Measurements from ENCODE around the gene RPH3AL. TPM values are rescaled to one million over a fixed set of nuclear protein-coding genes. Genes with fewer than 3 reads are reported as not detected.

RPH3AL gene
- total RNA-seq, 1 donor from 2014 or later, result 0.78 TPM

DNA sequence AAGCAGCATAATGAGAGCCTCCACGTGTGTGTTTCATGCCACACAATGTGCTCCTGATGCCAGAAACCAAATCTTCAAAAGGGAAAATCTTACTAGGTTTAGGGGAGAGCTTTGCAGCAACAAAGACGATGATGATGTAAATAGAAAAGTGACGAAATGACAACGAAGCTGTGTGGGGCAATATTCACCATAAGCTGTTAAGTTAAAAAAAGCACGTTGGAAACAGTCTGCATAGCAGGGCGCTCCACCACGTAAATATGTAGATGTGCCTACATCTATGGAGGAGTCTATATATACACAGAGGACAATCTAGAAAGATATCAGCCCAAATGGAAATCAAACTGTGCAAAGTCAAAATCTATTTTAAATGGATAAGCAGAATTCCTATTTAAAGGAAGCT is 61.0 kb downstream of the RPH3AL start:
- no peak for DNase-seq (ENCODE audit: extremely low spot score, unreplicated experiment)
- no peaks in the 10 kb centered on the region for H3K9me3 Mint-ChIP-seq (ENCODE audit: unreplicated experiment)

DNA sequence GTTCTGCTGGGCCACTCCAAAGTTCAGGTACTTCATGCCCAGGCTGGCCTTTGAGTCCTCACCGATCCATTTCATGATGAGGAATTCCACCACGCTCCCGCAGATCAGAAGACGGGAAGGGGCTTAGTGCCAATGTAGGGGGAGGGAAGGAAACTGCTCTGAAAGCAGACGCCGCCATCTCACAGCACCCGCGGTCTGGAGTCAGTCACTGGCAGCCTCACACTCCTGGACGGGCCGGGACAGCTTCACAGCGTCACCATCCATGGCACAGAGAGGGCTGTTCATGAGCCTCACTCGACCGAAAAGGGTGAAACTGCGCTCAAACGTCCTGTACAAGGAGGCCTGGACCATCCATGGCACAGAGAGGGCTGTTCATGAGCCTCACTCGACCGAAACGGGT is 62.0 kb downstream of the RPH3AL start:
- peaks cover 9% of the 10 kb centered on the region for H3K27me3 Mint-ChIP-seq (ENCODE audit: unreplicated experiment)
- H3K4me1 Mint-ChIP-seq (ENCODE audit: unreplicated experiment), result no peaks in the 10 kb centered on the region
- no peak overlapping the region for H3K27ac Mint-ChIP-seq (ENCODE audit: unreplicated experiment)
- H3K4me3 Mint-ChIP-seq (ENCODE audit: unreplicated experiment), result no peak overlapping the region
- DNase-seq (ENCODE audit: extremely low spot score, unreplicated experiment), result no peak
- TF ChIP-seq, protein P1, sequence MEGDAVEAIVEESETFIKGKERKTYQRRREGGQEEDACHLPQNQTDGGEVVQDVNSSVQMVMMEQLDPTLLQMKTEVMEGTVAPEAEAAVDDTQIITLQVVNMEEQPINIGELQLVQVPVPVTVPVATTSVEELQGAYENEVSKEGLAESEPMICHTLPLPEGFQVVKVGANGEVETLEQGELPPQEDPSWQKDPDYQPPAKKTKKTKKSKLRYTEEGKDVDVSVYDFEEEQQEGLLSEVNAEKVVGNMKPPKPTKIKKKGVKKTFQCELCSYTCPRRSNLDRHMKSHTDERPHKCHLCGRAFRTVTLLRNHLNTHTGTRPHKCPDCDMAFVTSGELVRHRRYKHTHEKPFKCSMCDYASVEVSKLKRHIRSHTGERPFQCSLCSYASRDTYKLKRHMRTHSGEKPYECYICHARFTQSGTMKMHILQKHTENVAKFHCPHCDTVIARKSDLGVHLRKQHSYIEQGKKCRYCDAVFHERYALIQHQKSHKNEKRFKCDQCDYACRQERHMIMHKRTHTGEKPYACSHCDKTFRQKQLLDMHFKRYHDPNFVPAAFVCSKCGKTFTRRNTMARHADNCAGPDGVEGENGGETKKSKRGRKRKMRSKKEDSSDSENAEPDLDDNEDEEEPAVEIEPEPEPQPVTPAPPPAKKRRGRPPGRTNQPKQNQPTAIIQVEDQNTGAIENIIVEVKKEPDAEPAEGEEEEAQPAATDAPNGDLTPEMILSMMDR (IDR thresholded peaks at IDR 0.05), result no peak
- no peaks in the 10 kb centered on the region for H3K9me3 Mint-ChIP-seq (ENCODE audit: unreplicated experiment)
- no peaks in the 10 kb centered on the region for H3K36me3 Mint-ChIP-seq (ENCODE audit: unreplicated experiment)

More for the DNA sequence above, 61.0 kb downstream of the RPH3AL start:
- TF ChIP-seq, protein P1 (IDR thresholded peaks at IDR 0.05), result no peak
- Mint-ChIP-seq H3K27me3 (ENCODE audit: unreplicated experiment) (peaks cover 9% of the 10 kb centered on the region), H3K36me3 (ENCODE audit: unreplicated experiment) (no peaks in the 10 kb centered on the region), H3K27ac (ENCODE audit: unreplicated experiment) (no peak overlapping the region), H3K4me3 (ENCODE audit: unreplicated experiment) (no peak overlapping the region), H3K4me1 (ENCODE audit: unreplicated experiment) (no peaks in the 10 kb centered on the region)

DNA sequence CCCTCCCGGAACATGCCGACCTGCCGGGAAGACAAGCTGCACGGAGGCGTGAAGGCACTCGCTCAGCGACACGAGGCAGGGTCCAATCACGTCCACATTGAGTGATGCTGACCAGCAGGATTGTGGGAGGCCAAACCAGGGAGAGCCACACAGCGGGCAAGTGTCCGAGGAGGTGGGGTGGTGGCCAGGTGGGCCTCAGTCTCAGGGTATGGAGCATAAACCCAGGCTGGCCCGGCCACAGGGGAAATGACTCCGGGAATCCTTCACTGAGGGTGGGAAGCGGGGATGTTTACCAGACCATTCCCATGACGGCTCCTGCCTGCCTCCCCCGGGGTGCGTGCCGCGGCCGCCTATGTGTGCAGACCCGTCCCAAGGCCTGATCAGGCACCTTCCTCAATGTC is 62.5 kb downstream of the RPH3AL start:
- Mint-ChIP-seq H3K4me3 (ENCODE audit: unreplicated experiment) (no peak overlapping the region), H3K36me3 (ENCODE audit: unreplicated experiment) (no peaks in the 10 kb centered on the region), H3K27ac (ENCODE audit: unreplicated experiment) (no peak overlapping the region), H3K27me3 (ENCODE audit: unreplicated experiment) (peaks cover 9% of the 10 kb centered on the region), H3K4me1 (ENCODE audit: unreplicated experiment) (no peaks in the 10 kb centered on the region), H3K9me3 (ENCODE audit: unreplicated experiment) (no peaks in the 10 kb centered on the region)
- DNase-seq (ENCODE audit: extremely low spot score, unreplicated experiment), result no peak
- TF ChIP-seq, protein P1 (IDR thresholded peaks at IDR 0.05), result no peak

DNA sequence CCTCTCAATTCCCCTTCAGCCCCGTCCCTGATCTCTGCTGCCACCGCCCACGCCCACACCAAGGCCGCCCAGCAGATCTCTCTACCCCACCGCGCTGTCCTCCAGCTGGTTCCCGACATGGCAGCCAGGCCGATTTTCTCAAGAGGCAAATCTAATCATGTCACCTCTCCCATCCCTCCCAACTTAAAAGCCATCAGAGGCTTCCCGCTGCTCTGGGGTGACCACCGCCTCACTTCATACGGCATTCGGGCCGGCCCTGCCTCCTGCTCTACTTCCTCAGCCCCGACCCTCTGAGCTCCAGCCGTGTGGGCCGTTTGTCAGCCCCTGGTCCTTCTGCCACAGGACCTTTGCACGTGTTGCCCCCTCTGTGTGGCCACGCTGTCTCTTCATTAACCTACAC is 63.2 kb downstream of the RPH3AL start:
- no peaks in the 10 kb centered on the region for H3K4me1 Mint-ChIP-seq (ENCODE audit: unreplicated experiment)
- no peaks in the 10 kb centered on the region for H3K9me3 Mint-ChIP-seq (ENCODE audit: unreplicated experiment)
- DNase-seq (ENCODE audit: extremely low spot score, unreplicated experiment), result no peak
- no peak overlapping the region for H3K27ac Mint-ChIP-seq (ENCODE audit: unreplicated experiment)
- H3K36me3 Mint-ChIP-seq (ENCODE audit: unreplicated experiment), result no peaks in the 10 kb centered on the region
- TF ChIP-seq, protein P1 (IDR thresholded peaks at IDR 0.05), result no peak
- H3K4me3 Mint-ChIP-seq (ENCODE audit: unreplicated experiment), result no peak overlapping the region
- H3K27me3 Mint-ChIP-seq (ENCODE audit: unreplicated experiment), result peaks cover 9% of the 10 kb centered on the region

DNA sequence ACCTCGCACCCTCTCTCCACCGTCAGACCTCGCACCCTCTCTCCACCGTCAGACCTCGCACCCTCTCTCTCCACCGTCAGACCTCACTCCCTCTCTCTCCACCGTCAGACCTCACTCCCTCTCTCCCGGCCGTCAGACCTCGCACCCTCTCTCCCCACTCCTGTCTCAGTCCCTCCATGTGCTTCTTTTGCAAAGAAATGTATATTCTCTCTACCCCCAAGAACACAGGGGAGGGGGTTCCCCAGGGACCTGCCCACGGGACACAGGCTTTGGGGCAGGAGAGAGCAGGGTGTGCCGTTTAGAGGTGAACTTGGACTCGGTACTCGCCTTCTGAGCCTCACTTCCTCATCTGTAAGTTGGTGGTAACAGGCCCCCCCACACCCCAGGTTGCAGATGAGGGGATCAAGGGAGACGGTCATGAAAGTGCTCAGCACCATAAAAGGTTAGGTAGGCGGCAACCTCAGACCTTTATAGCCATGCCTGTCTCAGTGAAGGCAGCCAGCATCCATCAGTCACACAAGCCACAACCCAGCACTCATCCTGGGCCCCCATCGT is 63.7 kb downstream of the RPH3AL start:
- no peak overlapping the region for H3K27ac Mint-ChIP-seq (ENCODE audit: unreplicated experiment)
- H3K9me3 Mint-ChIP-seq (ENCODE audit: unreplicated experiment), result no peaks in the 10 kb centered on the region
- TF ChIP-seq, protein P1 (IDR thresholded peaks at IDR 0.05), result no peak
- H3K36me3 Mint-ChIP-seq (ENCODE audit: unreplicated experiment), result no peaks in the 10 kb centered on the region
- H3K27me3 Mint-ChIP-seq (ENCODE audit: unreplicated experiment), result peaks cover 6% of the 10 kb centered on the region
- no peak overlapping the region for H3K4me3 Mint-ChIP-seq (ENCODE audit: unreplicated experiment)
- H3K4me1 Mint-ChIP-seq (ENCODE audit: unreplicated experiment), result no peaks in the 10 kb centered on the region
- DNase-seq (ENCODE audit: extremely low spot score, unreplicated experiment), result no peak

All from osteocyte (in vitro differentiated cells).